ENCODE measurements around the gene UBE2G2.

GRCh38 chr21:44757731-44758130, 43.9 kb downstream of the UBE2G2 start:
- TF ChIP-seq EZH2 (IDR thresholded peaks at IDR 0.05; ENCODE audit: insufficient read depth, poor library complexity, severe bottlenecking) (no peak), EZH2phosphoT487 (IDR thresholded peaks at IDR 0.05; ENCODE audit: insufficient read depth, low read depth) (no peak)
